Esophagus squamous epithelium (tissue), 5 donors: ENCODE data around the gene NTN3. TPM values are rescaled to one million over a fixed set of nuclear protein-coding genes. Genes with fewer than 3 reads are reported as not detected.
"Not testable (repeated sequence)": the region's sequence is repeated elsewhere in the genome, so short reads cannot be mapped to it uniquely, and the experiment has no call there.

Source experiments
- DNase-seq: peaks from one replicate; lab custom pipeline; 2025; lab: John Stamatoyannopoulos, UW
- H3K27ac ChIP-seq, 4 donors: fragments of 200-600 bp; sonication (generic); one replicate each; pipeline ENCODE4 v1.5.1; 2016 to 2019; ENCODE audit warnings: mild to moderate bottlenecking in 1 of 4
- H3K27me3 ChIP-seq, 4 donors: fragments of 200-600 bp; sonication (generic); 1 replicate in 3 of 4; 2 replicates in 1 of 4; pipeline versions ENCODE4 v1.5.1 to v1.6.0; 2017 to 2021; ENCODE audit warnings: antibody characterized with exemption in 1 of 4
- H3K36me3 ChIP-seq, 3 donors: fragments of 200-600 bp; sonication (generic); one replicate each; pipeline ENCODE4 v1.5.1; 2016 to 2019
- H3K4me1 ChIP-seq, 3 donors: fragments of 200-600 bp; sonication (generic); one replicate each; pipeline ENCODE4 v1.5.1; 2017 to 2019
- H3K4me3 ChIP-seq, 4 donors: fragments of 200-600 bp; sonication (generic); 1 replicate in 3 of 4; 2 replicates in 1 of 4; pipeline ENCODE4 v1.5.1; 2016 to 2019; ENCODE audit warnings: mild to moderate bottlenecking in 2 of 4, moderate library complexity in 1 of 4
- H3K9me3 ChIP-seq, 3 donors: fragments of 200-600 bp; sonication (generic); one replicate each; pipeline ENCODE4 v1.5.1; 2016 to 2019
- CTCF ChIP-seq, 6 experiments: fragments of 450-650 bp in 4 of 6; fragments of 200-600 bp in 2 of 6; sonication (generic) in 2 of 6; IDR thresholded peaks; one replicate each; pipeline ENCODE4 v1.5.1; 2016 to 2019; ENCODE audit warnings: antibody characterized with exemption in 6 of 6, mild to moderate bottlenecking in 4 of 6, moderate library complexity in 4 of 6
- POLR2A ChIP-seq, 4 donors: fragments of 450-650 bp; IDR thresholded peaks; one replicate each; pipeline ENCODE4 v1.6.1; 2017; ENCODE audit warnings: antibody characterized with exemption in 4 of 4, mild to moderate bottlenecking in 4 of 4, moderate library complexity in 3 of 4
- WGBS, 2 donors: methylation state at CpG; one replicate each; pipeline ENCODE4 v1.1.5; 2018; 5-methylcytosine and 5-hydroxymethylcytosine counted together
- intact Hi-C: fragments of 100-400 bp; cut with DNase I; formaldehyde crosslinking; loops from one replicate; pipeline ENCODE4 v1.15.0; 2022
- total RNA-seq, 4 donors: library from RNA; depleted of rRNA; stranded (reverse); fragments of >200 nt; gene quantifications; one replicate each; pipeline ENCODE4 v1.1.0, GENCODE V29; 2016
- donor health status: DM: yes; HTN: yes; CAD: no.

NTN3 gene
- total RNA-seq, 4 donors from 2014 or later, result 0.38 TPM; not detected in 3

DNA sequence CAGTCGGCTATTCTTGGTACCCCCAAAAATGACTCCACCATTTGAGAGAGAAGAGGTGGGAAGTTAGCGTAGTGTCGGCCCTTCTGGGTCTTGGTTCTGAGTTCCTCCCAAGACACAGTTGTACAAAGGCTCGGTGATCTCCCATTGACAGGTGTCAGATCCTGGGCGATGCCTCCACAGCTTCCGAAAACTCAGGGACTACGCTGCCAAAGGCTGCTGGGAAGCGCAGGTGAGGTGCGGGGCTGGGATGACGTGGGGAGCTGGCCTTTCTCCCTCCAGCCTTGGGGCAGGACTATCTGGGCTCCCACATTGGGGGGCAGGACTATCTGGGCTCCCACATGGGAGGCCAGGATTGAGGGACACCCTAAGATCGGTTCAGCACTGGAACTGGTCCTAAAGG is 31.5 kb upstream of the NTN3 start:
- no peak for DNase-seq
- no peaks in the 10 kb centered on the region for H3K9me3 ChIP-seq
- H3K27me3 ChIP-seq, result no peaks in the 10 kb centered on the region
- H3K36me3 ChIP-seq, result peaks cover 0 to 53% (median 0%) of the 10 kb centered on the region in 3 donors
- H3K27ac ChIP-seq, result no peak overlapping the region
- TF ChIP-seq CTCF (IDR thresholded peaks at IDR 0.05), result no peak
- no peak for TF ChIP-seq POLR2A (IDR thresholded peaks at IDR 0.05)
- 95 to 99% methylated on average over 4 to 8 of the region's 11 CpGs for WGBS, 2 donors
- H3K4me3 ChIP-seq, result no peak overlapping the region
- peaks cover 0 to 31% (median 4%) of the 10 kb centered on the region in 3 donors for H3K4me1 ChIP-seq
- intact Hi-C loops, result no loop called here

DNA sequence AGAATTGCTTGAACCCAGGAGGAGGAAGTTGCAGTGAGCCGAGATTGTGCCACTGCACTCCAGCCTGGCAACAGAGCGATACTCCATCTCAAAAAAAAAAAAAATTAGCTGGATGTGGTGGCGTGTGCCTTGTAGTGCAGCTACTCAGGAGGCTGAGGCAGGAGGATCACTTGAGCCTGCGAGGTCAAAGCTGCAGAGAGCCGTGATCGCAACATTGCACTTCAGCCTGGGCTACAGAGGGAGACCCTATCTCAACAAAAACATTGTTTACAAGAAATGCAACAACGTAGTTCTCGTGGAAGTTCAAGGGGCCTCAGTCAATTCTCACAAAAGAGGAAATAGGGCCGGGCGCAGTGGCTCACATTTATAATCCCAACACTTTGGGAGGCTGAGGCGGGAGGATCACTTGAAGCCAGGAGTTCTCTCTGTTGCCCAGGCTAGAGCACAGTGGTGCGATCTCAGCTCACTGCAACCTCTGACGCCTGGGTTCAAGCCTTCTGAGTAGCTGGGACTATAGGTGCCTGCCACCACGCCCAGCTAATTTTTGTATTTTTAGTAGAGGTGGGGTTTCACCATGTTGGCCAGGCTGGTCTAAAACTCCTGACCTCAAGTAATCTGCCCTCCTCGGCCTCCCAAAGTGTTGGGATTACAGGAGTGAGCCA is 29.8 kb upstream of the NTN3 start:
- H3K4me3 ChIP-seq, intact Hi-C loops, H3K9me3 ChIP-seq, DNase-seq, H3K27me3 ChIP-seq, H3K27ac ChIP-seq: not testable (repeated sequence)
- WGBS, 2 donors, result 86 to 87% methylated on average over 12 to 13 of the region's 15 CpGs
- peaks cover 0 to 23% (median 3%) of the 10 kb centered on the region in 3 donors for H3K4me1 ChIP-seq
- H3K36me3 ChIP-seq, result peaks cover 0 to 66% (median 10%) of the 10 kb centered on the region in 3 donors

- Histone ChIP-seq H3K9me3 (no peaks in the 10 kb centered on the region), H3K4me1 (peaks cover 0 to under 1% (median 0%) of the 10 kb centered on the region in 3 donors), H3K36me3 (peaks cover 2 to 71% (median 10%) of the 10 kb centered on the region in 3 donors), H3K4me3 (no peak overlapping the region), H3K27me3 (no peaks in the 10 kb centered on the region), H3K27ac (no peak overlapping the region)
- TF ChIP-seq CTCF (IDR thresholded peaks at IDR 0.05) (no peak), POLR2A (IDR thresholded peaks at IDR 0.05) (no peak)
- DNase-seq, result no peak
- 84 to 92% methylated on average over 6 to 7 of the region's 9 CpGs for WGBS, 2 donors
- intact Hi-C loops, result no loop called here
Observed at GRCh38 chr16:2443555-2443954, 27.5 kb upstream of the NTN3 start.

GRCh38 chr16:2447920-2448583 is 23.0 kb upstream of the NTN3 start:
- Histone ChIP-seq H3K4me3 (no peak overlapping the region), H3K4me1 (no peaks in the 10 kb centered on the region), H3K9me3 (no peaks in the 10 kb centered on the region), H3K36me3 (peaks cover 9 to 91% (median 16%) of the 10 kb centered on the region in 3 donors), H3K27me3 (no peaks in the 10 kb centered on the region), H3K27ac (no peak overlapping the region)
- WGBS, 2 donors, result 89 to 90% methylated on average over 7 to 8 of the region's 11 CpGs
- TF ChIP-seq CTCF (IDR thresholded peaks at IDR 0.05) (no peak), POLR2A (IDR thresholded peaks at IDR 0.05) (no peak)
- intact Hi-C loops, result no loop called here
- no peak for DNase-seq

GRCh38 chr16:2449118-2449517 is 22.0 kb upstream of the NTN3 start:
- intact Hi-C loops, result no loop called here
- no peak overlapping the region for H3K27ac ChIP-seq
- H3K4me3 ChIP-seq, result no peak overlapping the region
- no peak for DNase-seq
- no peaks in the 10 kb centered on the region for H3K27me3 ChIP-seq
- 98 to 100% methylated on average over 3 to 7 of the region's 25 CpGs for WGBS, 2 donors
- TF ChIP-seq CTCF (IDR thresholded peaks at IDR 0.05) (no peak), POLR2A (IDR thresholded peaks at IDR 0.05) (no peak)
- H3K4me1 ChIP-seq, result no peaks in the 10 kb centered on the region
- peaks cover 9 to 94% (median 22%) of the 10 kb centered on the region in 3 donors for H3K36me3 ChIP-seq
- H3K9me3 ChIP-seq, result no peaks in the 10 kb centered on the region
